Activated naive CD4-positive, alpha-beta T cell treated with anti-CD3 and anti-CD28 coated beads, Interleukin-2, amount 10 ng/mL, durations not matched to agents 7 days and 5 days (primary cell): ENCODE data around the gene TNP2.

Source experiments
- CTCF ChIA-PET: fragments of 350-600 bp; sonication (Branson Sonifier 250); formaldehyde crosslinking; loops from one replicate; lab custom pipeline; 2021; ENCODE audit warnings: antibody characterized with exemption; lab: Charles Lee
- DNase-seq: peaks from one replicate; pipeline ENCODE4 v3.0.0-alpha.2; 2020
- H3K27ac Mint-ChIP-seq: one replicate; pipeline ENCODE4 v1.8.0; 2021; ENCODE audit warnings: mild to moderate bottlenecking, moderate library complexity, mixed read lengths
- H3K27me3 Mint-ChIP-seq: one replicate; pipeline ENCODE4 v1.8.0; 2021; ENCODE audit warnings: mild to moderate bottlenecking, mixed read lengths
- H3K36me3 Mint-ChIP-seq: one replicate; pipeline ENCODE4 v1.8.0; 2021; ENCODE audit warnings: mixed read lengths
- H3K4me1 Mint-ChIP-seq: one replicate; pipeline ENCODE4 v1.8.0; 2021; ENCODE audit warnings: mixed read lengths
- H3K4me3 Mint-ChIP-seq: one replicate; pipeline ENCODE4 v1.8.0; 2021; ENCODE audit warnings: mild to moderate bottlenecking, moderate library complexity, mixed read lengths
- H3K9me3 Mint-ChIP-seq: one replicate; pipeline ENCODE4 v1.8.0; 2021; ENCODE audit warnings: mixed read lengths

Gene TNP2

GRCh38 chr16:11268921-11269375 lies at the start of gene TNP2:
Gene TNP2 (minus strand): TSS chr16:11269325. CDS start chr16:11269262, 63 bp downstream.
- no peak for DNase-seq
- Mint-ChIP-seq H3K4me1 (peaks cover 17% of the 10 kb centered on the region), H3K27ac (no peak within 1 kb of the TSS), H3K4me3 (no peak within 1 kb of the TSS), H3K27me3 (peaks cover 47% of the 10 kb centered on the region), H3K36me3 (no peaks in the 10 kb centered on the region), H3K9me3 (no peaks in the 10 kb centered on the region)
- CTCF ChIA-PET = no interaction called here

GRCh38 chr16:11318817-11319216 lies 49.7 kb upstream of the TNP2 start:
- DNase-seq = no peak
- H3K27me3 Mint-ChIP-seq = no peaks in the 10 kb centered on the region
- H3K4me3 Mint-ChIP-seq = no peak overlapping the region
- H3K9me3 Mint-ChIP-seq = no peaks in the 10 kb centered on the region
- peak overlapping the region; percentile 54 for H3K27ac Mint-ChIP-seq
- peaks cover 53% of the 10 kb centered on the region for H3K4me1 Mint-ChIP-seq
- CTCF ChIA-PET = interaction anchor here (0.5 to 1.4 kb wide), 4 partner anchors 32 to 225 kb away, joined by 3 to 4 read pairs (median 4); no protein-coding TSS in a partner anchor
- peaks cover 2% of the 10 kb centered on the region for H3K36me3 Mint-ChIP-seq

GRCh38 chr16:11316331-11317015 lies 47.3 kb upstream of the TNP2 start:
- Mint-ChIP-seq H3K27me3 (no peaks in the 10 kb centered on the region), H3K4me3 (no peak overlapping the region), H3K27ac (no peak overlapping the region), H3K36me3 (peaks cover 6% of the 10 kb centered on the region), H3K9me3 (no peaks in the 10 kb centered on the region), H3K4me1 (peaks cover 59% of the 10 kb centered on the region)
- CTCF ChIA-PET = no interaction called here
- no peak for DNase-seq

- no peak overlapping the region for H3K4me3 Mint-ChIP-seq
- peaks cover 67% of the 10 kb centered on the region for H3K4me1 Mint-ChIP-seq
- peaks cover 6% of the 10 kb centered on the region for H3K36me3 Mint-ChIP-seq
- no peak overlapping the region for H3K27ac Mint-ChIP-seq
- CTCF ChIA-PET = no interaction called here
- H3K9me3 Mint-ChIP-seq = no peaks in the 10 kb centered on the region
- no peaks in the 10 kb centered on the region for H3K27me3 Mint-ChIP-seq
- DNase-seq = no peak
Measured at GRCh38 chr16:11315510-11315909, 46.4 kb upstream of the TNP2 start.

GRCh38 chr16:11314309-11314894 lies 45.3 kb upstream of the TNP2 start:
- Mint-ChIP-seq H3K27ac (no peak overlapping the region), H3K27me3 (no peaks in the 10 kb centered on the region), H3K4me1 (peaks cover 77% of the 10 kb centered on the region), H3K4me3 (no peak overlapping the region), H3K36me3 (peaks cover 7% of the 10 kb centered on the region), H3K9me3 (no peaks in the 10 kb centered on the region)
- CTCF ChIA-PET = no interaction called here
- no peak for DNase-seq

- H3K27me3 Mint-ChIP-seq = no peaks in the 10 kb centered on the region
- no peaks in the 10 kb centered on the region for H3K9me3 Mint-ChIP-seq
- no peak overlapping the region for H3K4me3 Mint-ChIP-seq
- H3K36me3 Mint-ChIP-seq = peaks cover 7% of the 10 kb centered on the region
- peak overlapping the region; percentile 20 for H3K27ac Mint-ChIP-seq
- peaks cover 79% of the 10 kb centered on the region for H3K4me1 Mint-ChIP-seq
- no peak for DNase-seq
- CTCF ChIA-PET = no interaction called here
Measured at GRCh38 chr16:11313493-11314308, 44.6 kb upstream of the TNP2 start.

GRCh38 chr16:11312718-11313492 lies 43.8 kb upstream of the TNP2 start:
- peak overlapping the region; percentile 9 for H3K4me3 Mint-ChIP-seq
- H3K27ac Mint-ChIP-seq = peak overlapping the region; percentile 92
- H3K9me3 Mint-ChIP-seq = no peaks in the 10 kb centered on the region
- CTCF ChIA-PET = interaction anchor here (1.1 to 1.7 kb wide), 4 partner anchors 14 to 58 kb away, joined by 3 to 4 read pairs (median 4); no protein-coding TSS in a partner anchor
- no peaks in the 10 kb centered on the region for H3K27me3 Mint-ChIP-seq
- peaks cover 83% of the 10 kb centered on the region for H3K4me1 Mint-ChIP-seq
- peaks cover 7% of the 10 kb centered on the region for H3K36me3 Mint-ChIP-seq
- DNase-seq = peak; percentile 73

GRCh38 chr16:11310997-11311561 lies 42.0 kb upstream of the TNP2 start:
- H3K4me3 Mint-ChIP-seq = peak overlapping the region; percentile 2
- H3K27me3 Mint-ChIP-seq = no peaks in the 10 kb centered on the region
- H3K4me1 Mint-ChIP-seq = peaks cover 84% of the 10 kb centered on the region
- peaks cover 6% of the 10 kb centered on the region for H3K36me3 Mint-ChIP-seq
- H3K9me3 Mint-ChIP-seq = no peaks in the 10 kb centered on the region
- DNase-seq = peak; percentile 82
- H3K27ac Mint-ChIP-seq = peak overlapping the region; percentile 93
- CTCF ChIA-PET = interaction anchor here (0.6 to 3.1 kb wide), 5 partner anchors 14 to 348 kb away, joined by 3 to 20 read pairs (median 4); no protein-coding TSS in a partner anchor

- CTCF ChIA-PET = interaction anchor here (0.6 to 3.1 kb wide), 5 partner anchors 14 to 347 kb away, joined by 3 to 20 read pairs (median 4); no protein-coding TSS in a partner anchor
- Mint-ChIP-seq H3K36me3 (peaks cover 5% of the 10 kb centered on the region), H3K9me3 (no peaks in the 10 kb centered on the region), H3K4me1 (peaks cover 86% of the 10 kb centered on the region), H3K27me3 (no peaks in the 10 kb centered on the region), H3K4me3 (no peak overlapping the region), H3K27ac (peak overlapping the region; percentile 93)
- no peak for DNase-seq
Measured at GRCh38 chr16:11310634-11310977, 41.5 kb upstream of the TNP2 start.

- no peaks in the 10 kb centered on the region for H3K9me3 Mint-ChIP-seq
- H3K27me3 Mint-ChIP-seq = peaks cover 2% of the 10 kb centered on the region
- peak overlapping the region; percentile 93 for H3K27ac Mint-ChIP-seq
- CTCF ChIA-PET = interaction anchor here (0.6 to 3.1 kb wide), 5 partner anchors 12 to 347 kb away, joined by 3 to 20 read pairs (median 4); no protein-coding TSS in a partner anchor
- H3K4me3 Mint-ChIP-seq = no peak overlapping the region
- peaks cover 5% of the 10 kb centered on the region for H3K36me3 Mint-ChIP-seq
- H3K4me1 Mint-ChIP-seq = peaks cover 86% of the 10 kb centered on the region
- no peak for DNase-seq
Measured at GRCh38 chr16:11309895-11310633, 40.9 kb upstream of the TNP2 start.

- no peak overlapping the region for H3K4me3 Mint-ChIP-seq
- peak overlapping the region; percentile 60 for H3K27ac Mint-ChIP-seq
- CTCF ChIA-PET = interaction anchor here (1.0 to 1.1 kb wide), 2 partner anchors 10 kb away, joined by 3 to 4 read pairs; no protein-coding TSS in a partner anchor
- H3K4me1 Mint-ChIP-seq = peaks cover 76% of the 10 kb centered on the region
- H3K27me3 Mint-ChIP-seq = peaks cover 6% of the 10 kb centered on the region
- H3K36me3 Mint-ChIP-seq = peaks cover 5% of the 10 kb centered on the region
- no peaks in the 10 kb centered on the region for H3K9me3 Mint-ChIP-seq
- DNase-seq = peak; percentile 41
Measured at GRCh38 chr16:11308493-11309283, 39.6 kb upstream of the TNP2 start.
